Left lung (tissue), 10 donors: ENCODE results near the gene CNTN4. TPM values are rescaled to one million over a fixed set of nuclear protein-coding genes. Genes with fewer than 3 reads are reported as not detected.

Experiments
- ATAC-seq: fragments of 200-7000 bp; cut with Tn5 transposase; one replicate; pipeline ENCODE4 v1.9.1; 2020; ENCODE audit warnings: moderate library complexity
- DNase-seq, 4 donors: peaks; one replicate each; pipeline ENCODE4 v3.0.0-alpha.2; 2013 to 2020
- H3K27ac ChIP-seq, 2 donors: fragments of 200-600 bp; sonication (generic) in 1 of 2; one replicate each; pipeline versions ENCODE4 v1.5.0 to v1.8.0; 2020 to 2021
- H3K27me3 ChIP-seq, 2 donors: fragments of 200-600 bp; sonication (generic) in 1 of 2; one replicate each; pipeline versions ENCODE4 v1.5.0 to v1.8.0; 2020 to 2021
- H3K36me3 ChIP-seq, 2 donors: fragments of 200-600 bp; sonication (generic) in 1 of 2; one replicate each; pipeline versions ENCODE4 v1.5.0 to v1.8.0; 2020 to 2021
- H3K4me1 ChIP-seq, 2 donors: fragments of 200-600 bp; one replicate each; pipeline ENCODE4 v1.8.0; 2021
- H3K4me3 ChIP-seq, 2 donors: fragments of 200-600 bp; sonication (generic) in 1 of 2; one replicate each; pipeline versions ENCODE4 v1.5.0 to v1.8.0; 2020 to 2021; ENCODE audit warnings: mild to moderate bottlenecking in 1 of 2
- H3K9me3 ChIP-seq, 2 donors: fragments of 200-600 bp; sonication (generic) in 1 of 2; one replicate each; pipeline versions ENCODE4 v1.5.0 to v1.8.0; 2020 to 2021
- intact Hi-C, 2 donors: fragments of 100-400 bp; cut with DNase I; formaldehyde crosslinking; loops; one replicate each; pipeline versions ENCODE4 v1.11.2 to v1.14.2; 2022
- polyA plus RNA-seq, 6 donors: library from polyadenylated mRNA; unstranded; fragments of 120-200 nt; gene quantifications; one replicate each; pipeline ENCODE4 v1.2.1, GENCODE V29; 2013; ENCODE audit not compliant: insufficient read length in 6 of 6
- total RNA-seq, 2 donors: library from RNA; stranded (reverse); fragmentation: NEBNext Ultra II Directional; extraction: Animal tissue kit (Norgen Biotek cat#: 25700); gene quantifications; one replicate each; pipeline ENCODE4 v1.2.1, GENCODE V29; 2021
- TF ChIP-seq, protein P1 (sequence below), 2 donors: fragments of 200-600 bp; sonication (generic) in 1 of 2; IDR thresholded peaks; one replicate each; pipeline versions ENCODE4 v1.5.0 to v1.8.0; 2021; ENCODE audit warnings: antibody characterized with exemption in 2 of 2
- donor health status: DM: no; HTN: yes; CAD: no.
- donor health status: DM: no; HTN: no; CAD: no.

The CNTN4 gene
- total and polyA plus RNA-seq, 8 donors, result 5.9 to 10.4 (median 8.2) TPM

DNA sequence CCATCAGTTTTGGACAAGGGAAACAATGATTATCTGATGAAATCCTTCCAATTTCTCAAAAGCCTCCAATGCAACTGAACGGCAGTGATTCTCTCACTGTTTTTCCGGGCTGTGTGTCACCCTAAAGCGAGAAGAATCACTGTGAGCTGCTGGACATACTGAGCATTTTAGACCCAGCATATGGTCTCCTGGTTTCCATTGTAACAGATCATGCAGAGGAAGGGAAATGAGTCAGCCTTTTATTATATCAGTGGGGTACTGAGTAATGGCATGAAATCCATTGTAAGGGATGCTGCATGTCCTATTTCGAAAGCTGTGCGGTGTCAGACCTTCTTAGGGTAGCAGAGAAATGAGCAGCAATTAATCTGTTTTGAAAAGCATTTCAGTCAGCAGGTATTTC, 724.4 kb downstream of the CNTN4 start:
- no peak for ATAC-seq
- DNase-seq, result no peak
- Histone ChIP-seq H3K9me3 (no peaks in the 10 kb centered on the region), H3K4me1 (no peaks in the 10 kb centered on the region), H3K27me3 (no peaks in the 10 kb centered on the region), H3K4me3 (no peak overlapping the region), H3K36me3 (no peaks in the 10 kb centered on the region), H3K27ac (no peak overlapping the region)
- TF ChIP-seq, protein P1, sequence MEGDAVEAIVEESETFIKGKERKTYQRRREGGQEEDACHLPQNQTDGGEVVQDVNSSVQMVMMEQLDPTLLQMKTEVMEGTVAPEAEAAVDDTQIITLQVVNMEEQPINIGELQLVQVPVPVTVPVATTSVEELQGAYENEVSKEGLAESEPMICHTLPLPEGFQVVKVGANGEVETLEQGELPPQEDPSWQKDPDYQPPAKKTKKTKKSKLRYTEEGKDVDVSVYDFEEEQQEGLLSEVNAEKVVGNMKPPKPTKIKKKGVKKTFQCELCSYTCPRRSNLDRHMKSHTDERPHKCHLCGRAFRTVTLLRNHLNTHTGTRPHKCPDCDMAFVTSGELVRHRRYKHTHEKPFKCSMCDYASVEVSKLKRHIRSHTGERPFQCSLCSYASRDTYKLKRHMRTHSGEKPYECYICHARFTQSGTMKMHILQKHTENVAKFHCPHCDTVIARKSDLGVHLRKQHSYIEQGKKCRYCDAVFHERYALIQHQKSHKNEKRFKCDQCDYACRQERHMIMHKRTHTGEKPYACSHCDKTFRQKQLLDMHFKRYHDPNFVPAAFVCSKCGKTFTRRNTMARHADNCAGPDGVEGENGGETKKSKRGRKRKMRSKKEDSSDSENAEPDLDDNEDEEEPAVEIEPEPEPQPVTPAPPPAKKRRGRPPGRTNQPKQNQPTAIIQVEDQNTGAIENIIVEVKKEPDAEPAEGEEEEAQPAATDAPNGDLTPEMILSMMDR (IDR thresholded peaks at IDR 0.05), result no peak
- intact Hi-C loops, result no loop called here

- TF ChIP-seq, protein P1 (IDR thresholded peaks at IDR 0.05), result no peak
- no peak for ATAC-seq
Observed at GRCh38 chr3:2823437-2824211, 725.0 kb downstream of the CNTN4 start.

GRCh38 chr3:2826036-2826435, 727.4 kb downstream of the CNTN4 start:
- H3K27ac ChIP-seq, result no peak overlapping the region
- DNase-seq (no peak), ATAC-seq (no peak)
- H3K27me3 ChIP-seq, result no peaks in the 10 kb centered on the region
- no peak overlapping the region for H3K4me3 ChIP-seq
- TF ChIP-seq, protein P1 (IDR thresholded peaks at IDR 0.05), result no peak
- intact Hi-C loops, result no loop called here
- no peaks in the 10 kb centered on the region for H3K9me3 ChIP-seq
- no peaks in the 10 kb centered on the region for H3K36me3 ChIP-seq
- H3K4me1 ChIP-seq, result no peaks in the 10 kb centered on the region

More at GRCh38 chr3:2823437-2824211, 725.0 kb downstream of the CNTN4 start:
- no peaks in the 10 kb centered on the region for H3K27me3 ChIP-seq
- no peaks in the 10 kb centered on the region for H3K36me3 ChIP-seq
- H3K27ac ChIP-seq, result no peak overlapping the region
- intact Hi-C loops, result no loop called here
- H3K4me1 ChIP-seq, result no peaks in the 10 kb centered on the region
- DNase-seq, result no peak
- no peaks in the 10 kb centered on the region for H3K9me3 ChIP-seq
- no peak overlapping the region for H3K4me3 ChIP-seq

- TF ChIP-seq, protein P1 (IDR thresholded peaks at IDR 0.05), result no peak
- Histone ChIP-seq H3K27me3 (no peaks in the 10 kb centered on the region), H3K9me3 (no peaks in the 10 kb centered on the region), H3K4me1 (no peaks in the 10 kb centered on the region), H3K36me3 (no peaks in the 10 kb centered on the region), H3K4me3 (no peak overlapping the region), H3K27ac (no peak overlapping the region)
- DNase-seq, result no peak
- no peak for ATAC-seq
- intact Hi-C loops, result no loop called here
Observed at GRCh38 chr3:2826453-2826852, 727.8 kb downstream of the CNTN4 start.

GRCh38 chr3:2837239-2837638, 738.6 kb downstream of the CNTN4 start:
- Histone ChIP-seq H3K27me3 (no peaks in the 10 kb centered on the region), H3K9me3 (no peaks in the 10 kb centered on the region), H3K4me3 (no peak overlapping the region), H3K36me3 (no peaks in the 10 kb centered on the region), H3K27ac (no peak overlapping the region), H3K4me1 (no peaks in the 10 kb centered on the region)
- intact Hi-C loops, result no loop called here
- TF ChIP-seq, protein P1 (IDR thresholded peaks at IDR 0.05), result no peak
- DNase-seq (no peak), ATAC-seq (no peak)
